Measurements from ENCODE around the gene MIOX.
"Not testable (repeated sequence)": the region's sequence is repeated elsewhere in the genome, so short reads cannot be mapped to it uniquely, and the experiment has no call there.

The MIOX gene

DNA sequence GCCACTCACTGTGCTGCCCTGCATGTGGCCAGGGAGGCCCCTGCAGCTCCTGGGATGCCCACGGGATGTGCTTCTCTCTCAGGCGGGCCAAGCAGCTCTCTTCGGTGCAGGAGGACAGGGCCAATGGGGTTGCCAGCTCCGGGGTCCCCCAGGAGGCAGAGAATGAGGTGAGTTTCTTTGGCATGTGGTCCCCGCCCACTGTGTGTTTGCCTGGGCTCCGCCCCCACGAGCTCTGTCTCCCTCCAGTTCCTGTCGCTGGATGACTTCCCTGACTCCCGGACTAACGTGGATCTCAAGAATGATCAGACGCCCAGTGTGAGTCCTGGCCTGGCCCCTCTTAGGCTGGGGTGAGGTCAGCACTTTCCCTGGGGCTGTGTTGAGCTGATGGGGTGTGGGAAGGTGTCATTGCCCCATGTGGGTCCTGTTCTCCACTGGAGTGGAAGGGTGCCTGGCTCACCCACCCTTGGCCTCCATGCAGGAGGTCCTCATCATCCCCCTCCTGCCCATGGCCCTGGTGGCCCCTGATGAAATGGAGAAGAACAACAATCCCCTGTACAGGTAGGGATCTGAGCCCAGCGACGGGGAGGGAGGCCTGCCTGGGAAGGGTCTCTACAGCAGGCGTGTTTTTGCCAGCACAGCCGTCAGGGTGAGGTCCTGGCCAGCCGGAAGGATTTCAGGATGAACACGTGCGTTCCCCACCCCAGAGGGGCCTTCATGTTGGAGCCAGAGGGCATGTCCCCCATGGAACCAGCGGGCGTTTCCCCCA, 31.0 kb downstream of the MIOX start:
- DNase-seq = no peak
- no peak for TF ChIP-seq POLR2A (IDR thresholded peaks at IDR 0.05; ENCODE audit: low read length)
- TF ChIP-seq GATA1 (IDR thresholded peaks at IDR 0.05; ENCODE audit: low read depth, low read length) = no peak

DNA sequence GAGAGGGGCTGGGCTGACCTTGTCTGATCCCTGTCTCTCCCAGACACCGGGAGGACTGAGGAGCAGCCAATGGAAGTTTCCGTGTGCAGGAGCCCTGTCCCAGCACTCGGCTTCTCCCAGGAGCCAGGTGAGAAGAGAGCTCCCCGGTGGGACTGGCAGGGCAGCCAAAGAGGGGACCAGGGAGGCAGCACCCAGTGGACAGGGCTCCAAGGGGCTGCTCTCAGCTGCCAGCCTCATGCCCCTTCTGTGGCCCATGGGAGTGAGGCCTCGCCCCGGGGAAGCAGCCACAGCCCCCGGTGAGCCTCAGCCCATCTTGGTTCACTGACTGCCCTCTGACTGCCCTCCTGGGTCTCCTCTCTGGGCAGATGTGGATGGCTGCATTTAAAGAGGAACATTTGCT, 31.9 kb downstream of the MIOX start:
- DNase-seq = no peak
- no peak for TF ChIP-seq POLR2A (IDR thresholded peaks at IDR 0.05; ENCODE audit: low read length)
- TF ChIP-seq GATA1 (IDR thresholded peaks at IDR 0.05; ENCODE audit: low read depth, low read length) = no peak

DNA sequence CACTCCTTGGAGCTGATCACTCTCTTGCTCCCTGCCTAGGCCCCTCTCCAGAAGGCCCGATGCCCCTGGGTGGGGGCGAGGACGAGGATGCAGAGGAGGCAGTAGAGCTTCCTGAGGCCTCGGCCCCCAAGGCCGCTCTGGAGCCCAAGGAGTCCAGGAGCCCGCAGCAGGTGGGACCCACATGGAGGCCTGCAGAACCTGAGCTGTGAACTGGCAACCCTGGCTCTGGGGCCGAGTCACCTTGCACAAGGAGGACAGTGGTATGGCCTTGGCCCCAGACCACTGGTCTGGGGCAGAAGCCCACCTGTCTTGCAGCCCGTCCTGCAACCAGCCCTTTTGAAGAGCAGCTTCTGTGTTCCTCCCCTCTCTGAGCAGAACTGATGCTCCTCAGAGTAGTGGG, 32.5 kb downstream of the MIOX start:
- TF ChIP-seq POLR2A (IDR thresholded peaks at IDR 0.05; ENCODE audit: low read length) (no peak), GATA1 (IDR thresholded peaks at IDR 0.05; ENCODE audit: low read depth, low read length) (no peak)
- no peak for DNase-seq

DNA sequence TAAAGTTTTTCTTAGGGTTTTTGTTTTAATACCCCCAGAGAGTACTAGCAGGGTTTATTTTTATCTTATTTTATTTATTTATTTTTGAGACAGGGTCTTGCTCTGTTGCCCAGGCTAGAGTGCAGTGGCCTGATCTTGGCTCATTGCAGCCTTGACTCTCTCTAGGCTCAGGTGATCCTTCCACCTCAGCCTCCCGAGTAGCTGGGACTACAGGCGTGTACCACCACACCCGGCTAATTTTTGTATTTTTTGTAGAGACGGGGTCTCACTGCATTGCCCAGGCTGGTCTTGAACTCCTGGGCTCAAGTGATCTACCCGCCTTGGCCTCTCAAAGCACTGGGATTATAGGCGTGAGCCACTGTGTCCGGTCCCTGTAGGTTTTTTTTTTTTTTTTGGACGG, 33.5 kb downstream of the MIOX start:
- DNase-seq = not testable (repeated sequence)

DNA sequence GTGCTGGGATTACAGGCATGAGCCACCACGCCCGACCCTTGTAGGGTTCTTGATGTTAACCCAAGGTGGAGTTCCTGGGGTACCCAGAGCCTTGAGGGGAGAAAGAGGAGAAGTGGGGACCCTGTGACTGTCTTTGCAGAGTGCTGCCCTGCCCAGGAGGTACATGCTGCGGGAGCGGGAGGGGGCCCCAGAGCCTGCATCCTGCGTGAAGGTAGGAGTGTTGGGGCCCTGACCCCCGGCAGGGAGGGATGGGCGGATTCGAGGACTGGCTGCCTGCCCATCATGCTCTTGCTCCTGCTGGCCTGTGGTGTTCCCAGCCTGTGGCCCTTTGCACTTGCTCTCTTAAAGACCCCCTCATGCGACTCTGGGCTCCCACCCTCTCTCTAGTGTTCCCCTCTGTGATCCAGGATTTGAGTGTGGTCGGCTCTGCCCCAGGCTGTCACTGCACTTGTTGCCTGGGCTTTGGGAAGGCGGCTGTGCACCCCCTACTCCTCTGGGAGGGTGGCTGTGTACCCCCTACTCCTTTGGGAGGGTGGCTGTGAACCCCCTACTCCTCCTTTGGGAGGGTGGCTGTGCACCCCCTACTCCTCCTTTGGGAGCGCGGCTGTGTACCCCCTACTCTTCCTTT, 34.3 kb downstream of the MIOX start:
- TF ChIP-seq GATA1 (IDR thresholded peaks at IDR 0.05; ENCODE audit: low read depth, low read length) = no peak
- TF ChIP-seq POLR2A (IDR thresholded peaks at IDR 0.05; ENCODE audit: low read length) = no peak
- no peak for DNase-seq

DNA sequence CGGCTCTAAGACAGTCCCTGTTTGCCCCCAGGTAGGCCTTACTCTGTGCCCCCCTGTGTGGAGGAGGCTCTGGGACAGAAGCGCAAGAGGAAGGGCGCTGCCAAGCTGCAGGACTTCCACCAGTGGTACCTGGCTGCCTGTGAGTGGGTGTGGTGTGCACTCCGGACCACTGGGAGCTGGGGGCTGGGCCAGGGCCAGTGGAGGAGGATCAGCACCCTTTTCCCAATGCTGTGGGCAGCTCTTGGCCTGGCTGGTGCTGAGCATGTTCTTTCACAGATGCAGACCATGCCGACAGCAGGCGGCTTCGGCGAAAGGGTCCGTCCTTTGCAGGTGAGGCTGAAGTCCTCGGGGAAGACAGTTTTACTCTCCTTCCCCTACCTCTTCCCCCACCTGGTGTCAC, 35.1 kb downstream of the MIOX start:
- TF ChIP-seq POLR2A (IDR thresholded peaks at IDR 0.05; ENCODE audit: low read length) = no peak
- no peak for TF ChIP-seq GATA1 (IDR thresholded peaks at IDR 0.05; ENCODE audit: low read depth, low read length)
- no peak for DNase-seq

DNA sequence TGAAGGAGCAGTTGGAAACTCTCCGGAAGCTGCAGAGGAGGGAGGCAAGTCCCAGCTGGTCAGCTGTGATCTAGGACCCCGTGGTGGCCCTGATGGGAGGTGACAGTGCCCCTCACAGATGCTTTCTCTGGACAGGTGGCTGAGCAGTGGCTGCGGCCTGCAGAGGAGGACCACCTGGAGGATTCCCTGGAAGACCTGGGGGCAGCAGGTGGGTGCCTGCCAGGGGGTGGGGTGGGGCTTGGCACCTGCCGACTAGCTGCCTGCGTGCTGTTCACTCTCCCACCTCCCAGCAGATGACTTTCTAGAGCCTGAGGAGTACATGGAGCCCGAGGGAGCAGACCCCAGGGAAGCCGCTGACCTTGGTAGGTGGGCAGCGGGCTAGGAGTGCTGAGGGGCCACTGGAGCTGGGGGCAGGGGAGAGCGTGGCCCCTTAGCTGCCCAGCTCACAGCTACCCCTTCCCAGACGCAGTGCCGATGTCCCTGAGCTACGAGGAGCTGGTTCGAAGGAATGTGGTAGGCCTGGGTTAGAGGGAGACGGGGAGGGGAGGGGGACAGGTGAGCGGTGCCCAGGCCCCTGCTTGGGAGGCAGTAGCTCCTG, 35.6 kb downstream of the MIOX start:
- DNase-seq = no peak
- TF ChIP-seq POLR2A (IDR thresholded peaks at IDR 0.05; ENCODE audit: low read length) (no peak), GATA1 (IDR thresholded peaks at IDR 0.05; ENCODE audit: low read depth, low read length) (no peak)

DNA sequence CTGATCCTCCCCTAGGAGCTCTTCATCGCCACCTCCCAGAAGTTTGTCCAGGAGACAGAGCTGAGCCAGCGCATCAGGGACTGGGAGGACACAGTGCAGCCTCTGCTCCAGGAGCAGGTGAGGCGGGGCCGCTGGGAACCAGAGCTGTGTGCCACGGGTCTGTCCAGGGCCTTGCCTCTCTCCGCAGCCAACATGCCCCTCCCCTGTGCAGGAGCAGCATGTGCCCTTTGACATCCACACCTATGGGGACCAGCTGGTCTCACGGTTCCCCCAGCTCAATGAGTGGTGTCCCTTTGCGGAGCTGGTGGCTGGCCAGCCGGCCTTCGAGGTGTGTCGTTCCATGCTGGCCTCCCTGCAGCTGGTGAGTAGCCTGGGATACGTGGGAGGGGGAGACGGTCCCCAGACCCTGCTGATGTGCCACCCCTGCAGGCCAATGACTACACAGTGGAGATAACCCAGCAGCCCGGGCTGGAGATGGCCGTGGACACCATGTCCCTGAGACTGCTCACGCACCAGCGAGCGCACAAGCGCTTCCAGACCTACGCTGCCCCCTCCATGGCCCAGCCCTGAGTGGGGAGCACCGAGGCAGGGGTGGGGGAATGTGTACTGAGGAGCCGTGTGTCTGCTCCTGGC, 36.3 kb downstream of the MIOX start:
- DNase-seq = no peak
- TF ChIP-seq GATA1 (IDR thresholded peaks at IDR 0.05; ENCODE audit: low read depth, low read length) (no peak), POLR2A (IDR thresholded peaks at IDR 0.05; ENCODE audit: low read length) (no peak)

DNA sequence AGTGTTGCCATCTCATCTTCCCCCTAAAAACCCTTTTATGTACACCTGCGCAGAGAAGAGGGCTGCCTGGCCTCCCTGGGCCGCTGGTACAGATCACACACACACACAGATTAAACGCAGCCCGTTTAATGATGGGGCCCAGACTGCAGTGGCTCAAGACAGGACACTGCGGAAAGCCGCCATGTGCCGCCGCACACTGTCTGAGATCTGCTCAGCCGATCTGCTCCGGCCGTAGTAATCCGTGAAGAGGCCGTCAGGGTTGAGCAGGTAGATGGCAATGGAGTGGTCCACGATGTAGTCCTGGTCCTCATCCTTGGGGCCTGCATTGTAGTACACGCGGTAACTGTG, 36.8 kb downstream of the MIOX start:
- no peak for DNase-seq
- TF ChIP-seq GATA1 (IDR thresholded peaks at IDR 0.05; ENCODE audit: low read depth, low read length) (no peak), POLR2A (IDR thresholded peaks at IDR 0.05; ENCODE audit: low read length) (no peak)

DNA sequence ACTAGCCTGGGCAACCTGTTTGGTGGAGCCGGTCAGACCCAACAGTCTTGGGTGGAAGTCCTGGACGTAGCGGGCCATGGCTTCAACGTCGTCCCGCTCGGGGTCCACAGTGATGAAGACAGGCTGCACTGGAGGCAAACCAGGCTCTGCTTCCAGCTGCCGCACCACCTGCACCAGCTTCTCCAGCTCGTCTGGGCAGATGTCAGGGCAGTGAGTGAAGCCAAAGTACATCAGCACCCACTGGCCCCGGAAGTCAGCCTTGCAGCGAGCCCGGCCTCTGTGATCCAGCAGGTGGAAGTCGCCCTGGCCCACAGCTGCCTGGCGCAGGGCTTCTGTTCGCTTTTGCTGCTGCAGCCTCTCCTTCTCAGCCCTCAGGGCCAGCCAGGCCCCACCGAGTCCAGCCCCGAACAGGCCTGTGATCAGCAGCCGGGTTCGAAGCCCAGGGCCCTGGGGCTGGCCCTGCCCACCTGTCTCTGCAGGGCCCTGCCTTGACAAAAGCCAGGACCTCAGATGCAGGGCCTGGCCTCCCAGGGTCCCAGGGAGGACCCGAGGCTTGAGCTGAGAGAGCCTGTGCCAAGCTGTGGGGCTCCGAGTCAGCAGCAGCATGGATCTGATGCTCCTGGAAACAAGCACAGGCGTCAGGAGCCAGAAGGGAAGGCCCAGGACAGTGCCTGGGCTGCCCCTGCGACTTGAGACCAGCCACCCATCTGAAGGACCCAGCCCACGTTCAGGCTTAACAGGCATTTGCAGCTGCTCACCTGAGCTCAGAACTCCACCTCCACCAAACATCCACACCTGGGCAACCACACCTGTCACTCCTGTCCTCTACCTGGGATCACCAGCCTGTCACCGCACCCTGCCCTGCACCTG, 37.4 kb downstream of the MIOX start:
- no peak for DNase-seq
- no peak for TF ChIP-seq POLR2A (IDR thresholded peaks at IDR 0.05; ENCODE audit: low read length)
- TF ChIP-seq GATA1 (IDR thresholded peaks at IDR 0.05; ENCODE audit: low read depth, low read length) = no peak

DNA sequence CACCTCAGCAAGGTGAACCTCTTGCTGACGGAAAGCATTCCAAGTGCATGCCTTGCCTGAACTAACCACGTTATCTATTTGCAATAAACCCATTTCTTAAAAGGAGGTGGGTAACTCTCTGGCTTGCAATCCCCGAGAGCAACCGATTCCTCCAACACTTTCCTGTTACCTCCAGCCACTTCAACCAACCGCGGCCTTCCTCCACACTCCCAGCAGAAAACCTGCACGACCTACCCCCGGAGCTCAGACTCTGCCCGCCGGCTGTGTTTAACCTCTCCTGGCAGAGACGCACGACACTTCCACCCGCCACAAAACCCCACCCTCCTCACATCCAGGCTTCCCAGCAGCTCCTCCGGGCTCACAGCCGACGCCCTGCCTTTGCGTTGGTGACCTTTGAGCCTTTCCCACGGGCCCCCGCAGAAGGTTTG, 38.0 kb downstream of the MIOX start:
- no peak for DNase-seq
- no peak for TF ChIP-seq POLR2A (IDR thresholded peaks at IDR 0.05; ENCODE audit: low read length)
- TF ChIP-seq GATA1 (IDR thresholded peaks at IDR 0.05; ENCODE audit: low read depth, low read length) = no peak

DNA sequence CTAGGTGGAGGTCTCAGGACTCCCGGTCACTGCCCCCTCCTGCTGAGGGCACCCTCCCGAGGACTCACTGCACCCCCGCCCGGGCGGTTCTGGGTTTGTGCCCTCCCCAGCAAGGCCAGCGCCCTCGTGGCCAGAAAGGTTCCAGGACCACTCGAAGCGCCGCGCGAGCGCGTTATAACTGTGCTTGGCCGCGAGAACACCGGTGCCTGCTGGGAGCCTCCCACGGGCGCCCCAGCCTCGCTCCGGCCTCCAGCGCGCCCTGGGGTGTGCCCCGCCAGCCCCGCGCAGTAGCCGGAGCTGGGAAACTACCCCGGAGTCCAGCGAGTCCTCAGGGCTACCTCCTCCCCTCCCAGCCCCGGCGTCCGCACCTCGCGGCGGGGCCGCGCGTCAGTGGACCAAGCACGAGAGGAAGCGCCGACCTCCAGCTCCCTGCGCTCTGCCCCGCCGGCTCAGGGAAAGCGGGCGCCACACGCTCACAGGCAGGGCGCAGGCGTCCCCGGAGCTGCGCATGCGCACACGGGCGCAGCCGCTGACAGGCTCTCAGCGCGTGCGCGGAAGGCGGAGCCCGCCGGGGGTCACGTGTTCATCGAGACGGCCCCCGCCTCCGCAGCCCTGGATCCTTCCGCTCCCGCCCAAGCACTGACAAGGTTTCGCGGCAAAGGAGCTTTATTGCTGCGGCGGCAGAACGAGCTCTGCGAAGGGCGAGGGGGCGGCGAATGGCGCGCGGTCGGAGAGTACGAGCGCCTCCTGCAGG, 38.6 kb downstream of the MIOX start, which contains the start of gene SCO2:
Gene SCO2 (minus strand): TSS at position 495 of the 754 bp plus-strand sequence. CDS start 1,187 bp downstream, outside the sequence.
- TF ChIP-seq GATA1 (IDR thresholded peaks at IDR 0.05; ENCODE audit: low read depth, low read length) (no peak), POLR2A (IDR thresholded peaks at IDR 0.05; ENCODE audit: low read length) (peak; percentile 84)
- DNase-seq = peak; percentile 98 to 99

DNA sequence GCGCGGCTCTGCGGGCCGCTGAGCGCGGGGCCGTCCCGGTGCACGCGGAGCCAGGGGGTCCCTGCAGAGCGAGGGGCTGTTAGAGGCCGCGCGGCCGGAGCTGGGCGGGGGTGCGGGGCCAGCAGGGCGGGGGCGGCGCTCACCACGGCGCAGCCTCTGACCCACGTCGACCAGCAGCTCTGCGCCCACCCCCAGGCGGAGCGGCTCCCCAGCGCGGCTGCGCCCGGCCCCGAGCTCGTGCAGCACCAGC, 39.1 kb downstream of the MIOX start:
- no peak for DNase-seq
- no peak for TF ChIP-seq POLR2A (IDR thresholded peaks at IDR 0.05; ENCODE audit: low read length)
- no peak for TF ChIP-seq GATA1 (IDR thresholded peaks at IDR 0.05; ENCODE audit: low read depth, low read length)

Measured in erythroblast (primary cell).